Left lobe of liver (tissue), 2 donors: ENCODE measurements around the gene INA. TPM values are rescaled to one million over a fixed set of nuclear protein-coding genes. Genes with fewer than 3 reads are reported as not detected.
A peak's percentile ranks its signal among the peaks of the same experiment; 100 is the strongest.

ENCODE experiments used
- ATAC-seq: fragments of 200-7000 bp; cut with Tn5 transposase; one replicate; pipeline ENCODE4 v1.9.1; 2020; ENCODE audit warnings: mild to moderate bottlenecking, moderate library complexity
- DNase-seq: peaks from one replicate; pipeline ENCODE4 v3.0.0-alpha.2; 2020; ENCODE audit warnings: low spot score
- total RNA-seq: library from RNA; stranded (reverse); gene quantifications from one replicate; pipeline ENCODE4 v1.2.1, GENCODE V29; 2021
- donor health status: DM: no; HTN: no; CAD: no; lungs with moderate emphysema.
- donor health status: DM: no; HTN: yes; CAD: no.

The INA gene
- total RNA-seq, 1 donor from 2014 or later = not detected

GRCh38 chr10:103273041-103273441 lies 3.9 kb upstream of the INA start:
- ATAC-seq (no peak), DNase-seq (no peak)

GRCh38 chr10:103276251-103276895 lies 565 bp upstream of the INA start:
- ATAC-seq = no peak
- no peak for DNase-seq

DNA sequence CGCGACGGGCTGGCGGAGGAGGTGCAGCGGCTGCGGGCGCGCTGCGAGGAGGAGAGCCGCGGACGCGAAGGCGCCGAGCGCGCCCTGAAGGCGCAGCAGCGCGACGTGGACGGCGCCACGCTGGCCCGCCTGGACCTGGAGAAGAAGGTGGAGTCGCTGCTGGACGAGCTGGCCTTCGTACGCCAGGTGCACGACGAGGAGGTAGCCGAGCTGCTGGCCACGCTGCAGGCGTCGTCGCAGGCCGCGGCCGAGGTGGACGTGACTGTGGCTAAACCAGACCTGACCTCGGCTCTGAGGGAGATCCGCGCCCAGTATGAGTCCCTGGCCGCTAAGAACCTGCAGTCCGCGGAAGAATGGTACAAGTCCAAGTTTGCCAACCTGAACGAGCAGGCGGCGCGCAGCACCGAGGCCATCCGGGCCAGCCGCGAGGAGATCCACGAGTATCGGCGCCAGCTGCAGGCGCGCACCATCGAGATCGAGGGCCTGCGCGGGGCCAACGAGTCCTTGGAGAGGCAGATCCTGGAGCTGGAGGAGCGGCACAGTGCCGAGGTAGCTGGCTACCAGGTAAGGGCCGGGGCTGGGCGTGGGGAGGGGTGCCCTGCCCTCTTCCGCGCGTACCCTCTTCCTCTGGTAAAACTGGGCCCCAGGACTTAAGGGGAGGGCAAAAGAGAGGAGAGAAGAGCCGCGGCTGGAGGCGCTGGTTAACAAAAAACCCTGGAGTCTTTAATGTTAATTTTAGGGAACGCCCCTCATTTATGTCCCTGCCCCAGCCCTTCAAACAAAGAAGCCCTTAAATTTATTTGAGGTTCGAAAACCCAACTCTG lies 987 bp downstream of the INA start:
- no peak for ATAC-seq
- DNase-seq = no peak

- DNase-seq = no peak
- ATAC-seq = no peak
Observed at GRCh38 chr10:103278537-103278823, 1.5 kb downstream of the INA start.

DNA sequence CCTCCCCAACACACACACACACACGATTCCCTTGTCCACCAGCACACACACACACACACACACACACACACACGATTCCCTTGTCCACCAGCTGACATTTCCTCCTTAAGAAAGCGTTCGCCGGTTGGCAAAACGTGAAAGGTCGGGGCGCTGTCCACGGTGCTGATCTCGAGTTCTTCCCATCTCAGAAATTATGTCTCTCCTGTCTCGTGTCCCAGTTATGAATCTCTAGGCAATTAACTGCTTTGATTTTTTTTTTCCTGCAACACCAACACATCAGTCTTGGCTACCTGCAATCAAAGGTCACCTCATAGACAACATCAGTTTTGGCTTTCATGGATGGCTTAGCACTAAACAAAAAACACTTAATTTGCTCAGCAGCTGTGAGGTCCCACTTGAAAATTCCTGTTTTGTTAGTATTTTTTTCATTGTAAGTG lies 1.9 kb downstream of the INA start:
- DNase-seq = no peak
- peak; percentile 59 for ATAC-seq

DNA sequence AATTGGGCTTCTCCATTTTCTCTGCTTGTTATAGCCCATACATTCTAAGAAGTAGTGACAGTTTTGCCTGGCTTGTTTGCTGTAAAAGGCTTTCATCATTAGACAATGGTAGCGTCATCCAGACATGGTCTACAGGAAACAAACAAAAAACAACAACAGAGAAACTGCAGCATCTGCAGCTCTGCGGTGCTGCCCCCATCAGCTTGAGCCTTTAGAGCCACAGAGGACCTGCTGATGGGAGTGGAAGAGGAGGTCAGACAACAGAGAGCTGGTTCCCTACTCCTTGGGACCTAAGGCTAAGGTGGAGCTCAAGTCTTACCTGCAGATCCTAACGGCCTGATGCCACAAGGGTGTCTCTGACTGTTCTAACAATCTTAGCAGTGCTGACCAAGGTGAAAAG lies 3.1 kb downstream of the INA start:
- DNase-seq = no peak
- ATAC-seq = no peak

GRCh38 chr10:103280506-103280905 lies 3.6 kb downstream of the INA start:
- DNase-seq (no peak), ATAC-seq (no peak)

DNA sequence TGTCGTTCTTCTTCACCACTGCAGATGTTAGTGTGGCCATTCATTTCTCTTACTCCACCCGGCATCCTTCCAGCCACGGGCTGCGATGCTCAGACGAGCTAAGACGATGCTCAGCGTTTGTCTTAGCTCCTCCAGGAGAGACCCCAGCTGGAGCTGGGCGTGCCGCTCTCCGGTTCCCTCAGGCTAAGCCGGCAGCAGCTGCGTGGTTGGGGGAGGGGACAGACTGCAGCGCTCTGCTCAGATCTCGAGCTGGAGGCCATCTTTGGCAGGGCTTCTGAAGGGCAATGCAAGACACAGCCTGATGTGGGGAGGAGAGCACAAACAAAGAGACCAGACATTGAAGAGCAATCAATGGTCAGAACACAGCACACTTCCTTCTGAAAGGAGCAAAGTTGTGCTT lies 4.8 kb downstream of the INA start:
- ATAC-seq = no peak
- DNase-seq = no peak

- no peak for ATAC-seq
- no peak for DNase-seq
Observed at GRCh38 chr10:103282961-103283360, 6.0 kb downstream of the INA start.

- DNase-seq = no peak
- peak; percentile 61 for ATAC-seq
Observed at GRCh38 chr10:103284170-103284569, 7.2 kb downstream of the INA start.

GRCh38 chr10:103287992-103288391 lies 11.1 kb downstream of the INA start:
- ATAC-seq = peak; percentile 76
- DNase-seq = peak; percentile 69

DNA sequence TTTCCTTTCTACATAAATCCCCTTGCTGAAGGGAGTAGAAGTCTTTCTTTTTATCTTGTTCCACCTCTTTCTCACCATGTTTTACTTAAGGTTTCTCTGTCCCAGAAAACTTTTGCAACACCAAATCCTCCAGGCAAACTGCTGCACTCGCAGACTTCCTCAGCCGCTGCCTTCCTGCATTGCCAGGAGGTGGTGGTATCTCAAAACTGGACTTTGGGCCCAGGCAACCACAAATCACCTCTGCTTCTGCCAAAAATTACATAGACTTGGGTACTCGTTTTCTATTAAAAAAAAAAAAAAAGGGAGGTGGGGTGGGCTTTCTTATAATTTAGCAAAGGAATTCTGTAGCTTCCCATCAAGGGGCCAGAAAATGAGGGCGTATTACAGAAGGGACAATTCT lies 14.7 kb downstream of the INA start:
- ATAC-seq (peak; percentile 66), DNase-seq (no peak)

DNA sequence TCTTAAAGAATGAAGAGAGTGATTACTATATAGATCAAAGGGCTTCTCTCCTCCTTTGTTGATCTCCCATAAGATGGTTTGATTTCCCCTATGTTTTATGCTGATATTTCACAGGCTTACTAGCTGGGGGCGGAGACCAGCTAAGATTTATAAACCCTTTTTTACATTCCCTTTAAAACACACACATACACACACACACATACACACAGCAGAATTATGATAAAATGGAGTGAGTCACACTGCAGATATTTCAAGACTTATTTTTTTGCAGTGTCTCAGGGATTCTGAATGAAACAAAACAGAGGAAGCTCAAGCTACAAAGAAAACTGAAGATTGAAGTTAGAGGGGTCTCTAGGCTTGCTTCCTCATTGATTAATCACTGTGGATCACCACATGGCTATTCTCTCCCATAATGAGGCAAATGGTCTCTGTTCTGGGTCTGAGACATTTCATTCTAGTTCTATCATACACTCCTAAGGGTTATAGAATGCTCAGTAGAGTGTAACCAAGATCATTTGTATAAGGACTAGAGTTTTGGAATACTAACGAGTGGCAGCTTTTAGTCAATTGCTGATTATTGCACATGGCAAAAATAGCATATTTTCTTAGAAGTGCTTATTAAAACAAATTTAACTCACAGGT lies 18.6 kb downstream of the INA start:
- DNase-seq (no peak), ATAC-seq (no peak)

DNA sequence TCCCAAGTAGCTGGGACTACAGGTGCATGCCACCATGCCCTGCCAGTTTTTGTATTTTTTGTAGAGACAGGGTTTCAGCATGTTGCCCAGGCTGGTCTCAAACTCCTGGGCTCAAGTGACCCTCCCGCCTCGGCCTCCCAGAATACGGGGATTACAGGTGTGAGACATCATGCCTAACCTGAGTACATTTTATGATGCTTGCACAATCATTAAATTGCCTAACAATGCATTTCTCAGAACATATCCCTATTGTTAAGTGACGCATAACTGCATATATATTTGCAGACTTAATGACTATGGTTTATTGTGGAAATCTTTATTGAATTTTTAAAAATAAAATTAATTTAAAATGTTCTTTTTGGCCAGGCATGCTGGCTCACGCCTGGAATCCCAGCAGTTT lies 30.7 kb downstream of the INA start:
- DNase-seq (no peak), ATAC-seq (no peak)

GRCh38 chr10:103310197-103310596 lies 33.3 kb downstream of the INA start:
- ATAC-seq (no peak), DNase-seq (no peak)

GRCh38 chr10:103316087-103316486 lies 39.1 kb downstream of the INA start:
- DNase-seq (no peak), ATAC-seq (no peak)

GRCh38 chr10:103327906-103328305 lies 51.0 kb downstream of the INA start:
- DNase-seq (no peak), ATAC-seq (no peak)

GRCh38 chr10:103333934-103334520 lies 57.1 kb downstream of the INA start:
- ATAC-seq = peak; percentile 58
- DNase-seq = no peak

DNA sequence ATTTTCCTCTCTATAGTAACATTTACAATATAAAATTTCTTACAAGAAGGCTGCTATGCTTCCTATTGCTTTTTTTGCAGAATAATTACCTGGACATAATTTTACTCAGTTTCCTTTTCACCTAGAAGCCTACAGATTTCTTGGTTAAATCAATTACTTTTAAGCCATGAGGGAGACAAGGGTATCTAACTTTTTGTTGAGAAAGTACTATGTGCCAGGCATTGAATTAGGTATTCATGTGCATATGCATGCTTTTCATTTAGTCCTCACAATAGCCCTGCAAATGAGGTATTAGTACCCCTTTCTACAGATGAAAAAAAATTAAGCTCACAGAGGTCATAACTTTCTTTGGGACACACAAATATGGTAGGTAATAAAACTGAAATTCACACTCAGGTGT lies 57.6 kb downstream of the INA start:
- ATAC-seq (no peak), DNase-seq (no peak)

GRCh38 chr10:103336370-103336769 lies 59.4 kb downstream of the INA start:
- ATAC-seq = no peak
- no peak for DNase-seq
